NCI-H526 treated with DMSO at 0.1 percent for 48 hours (cell line): ENCODE measurements around the gene MMS19.

ENCODE experiments used
- DNase-seq: peaks from one replicate; lab custom pipeline; 2025; lab: John Stamatoyannopoulos, UW

MMS19 gene

DNA sequence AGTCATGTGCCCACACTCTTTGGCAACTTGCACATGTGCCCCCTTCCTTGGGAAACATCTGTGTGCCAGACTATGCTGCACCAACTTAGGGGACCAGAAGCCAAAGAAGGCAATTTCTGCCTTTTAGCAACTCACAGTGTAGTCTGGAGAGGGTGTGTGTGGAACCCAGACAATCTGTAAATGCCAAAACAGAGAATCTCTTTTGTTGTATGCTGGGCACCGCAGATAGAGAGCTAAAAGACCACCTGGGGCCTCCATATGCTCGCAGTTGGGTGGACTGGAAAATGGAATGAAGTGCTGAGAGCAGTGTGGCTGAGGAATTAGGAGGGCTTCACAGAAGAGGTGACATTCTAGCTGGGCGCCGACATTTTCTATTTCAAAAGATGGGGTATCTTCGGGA lies 26.9 kb upstream of the MMS19 start:
- no peak for DNase-seq

DNA sequence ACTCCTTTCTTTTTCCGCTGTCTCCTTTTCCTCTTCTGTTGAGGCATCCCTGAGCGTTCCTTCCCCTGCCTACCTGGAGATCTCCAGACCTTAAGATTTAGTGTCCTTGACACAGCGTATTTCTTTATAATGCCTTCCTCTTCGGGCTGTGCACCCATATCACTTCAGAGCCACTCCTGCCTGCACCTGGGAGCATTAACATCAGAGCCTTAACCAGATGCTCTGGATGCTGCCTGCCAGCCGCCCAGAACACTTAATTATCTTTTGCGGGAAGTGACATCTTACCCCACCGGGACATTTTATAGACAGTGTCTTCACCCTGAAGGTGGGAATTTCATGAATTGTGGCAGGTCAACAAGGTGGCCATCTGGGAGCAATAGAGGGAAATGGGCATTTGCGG lies 24.7 kb upstream of the MMS19 start:
- DNase-seq = no peak

- no peak for DNase-seq
Observed at GRCh38 chr10:97522071-97522470, 23.8 kb upstream of the MMS19 start.

DNA sequence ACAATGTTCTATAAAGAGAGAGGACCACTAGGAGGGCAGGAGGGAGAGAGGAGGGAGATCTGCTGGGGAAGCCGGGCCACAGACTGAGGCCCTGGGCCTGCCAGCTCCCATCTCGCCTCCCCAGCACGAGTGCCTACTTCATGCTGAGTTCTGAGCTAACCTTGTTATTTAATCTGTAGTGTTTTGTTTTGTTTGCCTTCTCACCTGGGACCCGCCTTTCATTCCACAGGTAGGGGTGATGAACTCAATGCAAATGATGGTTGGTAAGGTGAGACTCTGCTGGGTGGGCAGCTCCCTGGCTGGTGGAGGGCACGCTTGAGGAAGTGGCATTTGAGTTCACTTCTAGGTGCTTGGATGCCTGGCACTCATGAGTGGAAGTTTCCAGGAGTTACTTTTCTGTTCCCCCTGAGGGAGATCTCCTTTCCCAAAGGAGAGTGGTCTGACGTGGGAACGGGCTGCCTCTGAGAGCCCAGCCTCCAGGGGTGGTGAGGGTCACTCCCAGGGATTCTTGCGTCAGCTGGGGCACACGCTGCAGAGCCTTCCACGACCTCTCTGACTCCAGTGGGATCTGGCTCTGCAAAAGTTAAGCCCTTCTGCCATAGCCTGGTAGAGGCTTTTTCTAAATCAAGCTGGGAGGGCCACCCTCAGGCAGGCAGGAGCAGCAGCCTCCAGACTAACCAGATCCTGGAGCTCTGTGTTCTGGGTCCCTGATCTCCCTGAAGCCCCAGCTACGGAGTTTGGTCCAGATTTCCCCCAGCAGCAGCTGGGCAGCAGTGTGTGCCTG lies 22.9 kb upstream of the MMS19 start:
- DNase-seq = no peak

- no peak for DNase-seq
Observed at GRCh38 chr10:97520520-97520919, 22.3 kb upstream of the MMS19 start.

- no peak for DNase-seq
Observed at GRCh38 chr10:97519342-97519741, 21.1 kb upstream of the MMS19 start.

DNA sequence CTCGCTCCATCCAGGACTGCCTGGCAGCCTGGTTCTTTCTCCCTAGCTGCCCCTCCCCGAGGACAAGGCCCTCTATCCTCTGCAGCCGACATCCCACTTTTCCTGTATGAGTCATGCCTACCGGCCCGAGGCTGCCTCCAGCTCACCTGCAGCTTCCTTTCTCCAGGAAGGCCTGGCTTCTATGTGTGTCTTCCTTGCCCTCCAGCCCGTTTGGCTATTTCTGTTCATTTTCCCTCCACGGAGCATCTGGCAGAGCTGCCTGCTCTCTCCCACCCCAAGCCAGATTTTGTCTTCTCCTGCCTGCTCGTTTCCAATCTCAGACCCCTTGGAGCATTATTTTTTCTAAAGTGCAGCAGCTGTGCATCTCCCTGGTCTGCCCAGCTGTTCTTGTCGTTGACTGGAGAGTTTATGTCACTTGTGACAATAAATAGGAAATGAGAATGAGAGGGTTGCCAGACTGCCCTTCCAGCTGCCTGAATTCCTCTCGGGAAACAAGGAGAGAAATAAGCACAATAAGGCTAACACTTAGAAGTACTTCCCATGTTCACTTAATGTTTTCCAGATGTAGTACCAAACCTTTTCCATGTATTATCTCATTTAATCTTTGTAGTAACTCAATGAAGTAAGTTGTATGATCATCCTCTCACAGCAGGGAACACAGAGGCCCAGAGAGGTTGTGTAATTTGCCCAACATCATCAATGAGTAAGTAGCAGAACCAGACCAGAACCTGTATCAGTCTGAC lies 20.2 kb upstream of the MMS19 start:
- DNase-seq = no peak

GRCh38 chr10:97517778-97518300 lies 19.6 kb upstream of the MMS19 start:
- no peak for DNase-seq

GRCh38 chr10:97517096-97517750 lies 19.0 kb upstream of the MMS19 start:
- DNase-seq = no peak

DNA sequence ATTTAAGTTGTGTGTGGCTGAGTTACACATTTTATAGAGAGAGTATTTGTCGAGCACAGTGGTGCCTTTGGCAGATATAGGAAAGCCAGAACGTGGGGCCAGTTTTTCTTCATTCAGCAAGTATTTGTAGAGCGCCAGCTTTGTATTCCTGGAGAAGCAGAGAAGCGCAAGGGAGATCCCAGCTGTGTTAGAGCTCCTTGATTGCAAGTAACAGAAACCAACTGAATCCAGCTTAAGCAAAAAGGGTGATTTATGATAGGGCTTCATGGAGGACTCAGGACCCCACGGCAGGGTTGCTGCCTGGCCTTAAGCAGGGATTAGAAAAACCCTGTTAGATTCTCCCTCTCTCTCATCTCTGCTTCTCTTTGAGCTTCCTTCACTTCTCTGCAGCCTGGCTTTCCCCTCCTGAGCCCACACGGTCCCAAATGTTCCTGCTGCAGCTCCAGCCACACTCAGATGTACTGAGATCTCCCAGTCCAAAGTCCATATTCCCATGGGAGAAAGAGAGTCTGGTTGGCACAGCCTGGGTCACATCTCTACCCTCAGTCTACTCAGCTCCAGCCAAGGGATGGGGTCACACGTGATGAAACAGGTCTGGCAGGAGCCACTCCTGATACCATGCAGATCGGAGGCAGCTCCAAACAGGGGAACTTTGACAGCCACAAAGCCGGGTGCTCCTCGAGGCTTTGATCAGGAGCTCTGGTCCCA lies 17.2 kb upstream of the MMS19 start:
- DNase-seq = peak; percentile 14

DNA sequence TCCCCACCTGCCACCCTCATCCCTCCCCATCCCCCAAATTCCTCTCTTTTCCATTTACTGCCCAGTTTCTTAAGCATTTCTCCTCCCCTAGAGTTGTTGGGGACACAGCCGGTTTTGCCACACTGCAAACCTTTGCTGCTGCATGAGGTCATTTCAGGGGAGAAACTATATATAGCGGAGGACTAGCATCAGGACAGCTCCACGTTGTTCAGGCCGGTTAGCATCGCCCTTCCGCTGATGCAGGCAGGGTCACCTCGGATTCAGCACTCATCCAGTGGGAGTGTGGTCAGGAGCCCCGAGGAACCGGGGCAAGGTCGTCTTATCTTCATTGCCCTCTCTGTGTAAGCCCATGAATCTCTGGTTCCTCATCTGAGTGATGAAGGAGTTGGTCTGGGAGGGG lies 16.1 kb upstream of the MMS19 start:
- no peak for DNase-seq

- DNase-seq = no peak
Observed at GRCh38 chr10:97512993-97513392, 14.8 kb upstream of the MMS19 start.

- DNase-seq = no peak
Observed at GRCh38 chr10:97511711-97512440, 13.7 kb upstream of the MMS19 start.

- no peak for DNase-seq
Observed at GRCh38 chr10:97510686-97511085, 12.5 kb upstream of the MMS19 start.

DNA sequence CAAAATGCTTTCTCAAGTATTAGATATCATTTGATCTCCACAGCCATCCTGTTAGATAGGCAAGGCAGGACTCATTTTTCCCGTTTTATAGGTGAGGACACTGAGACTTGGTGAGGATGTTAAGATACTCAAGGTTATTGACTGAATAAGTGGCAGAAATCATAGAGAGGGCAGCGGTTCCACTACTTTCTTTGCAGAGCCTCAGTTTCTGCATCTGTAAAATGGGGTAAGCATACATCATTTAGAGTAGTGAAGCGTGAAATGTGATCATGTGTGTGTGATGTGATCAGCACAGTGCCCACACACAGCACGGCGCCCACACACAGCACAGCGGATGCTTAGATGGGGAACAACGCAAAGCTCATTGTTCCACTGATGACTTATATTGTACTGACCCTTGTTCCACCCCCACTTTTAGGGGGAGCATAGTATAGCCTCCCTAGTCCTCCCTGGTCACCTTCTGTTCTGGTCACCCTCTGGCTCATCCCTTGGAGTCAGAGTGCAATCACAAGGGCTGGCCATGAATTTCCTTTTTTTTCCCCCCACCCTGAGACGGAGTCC lies 11.0 kb upstream of the MMS19 start:
- DNase-seq = no peak

GRCh38 chr10:97508342-97508741 lies 10.1 kb upstream of the MMS19 start:
- no peak for DNase-seq

GRCh38 chr10:97506199-97506991 lies 8.2 kb upstream of the MMS19 start:
- DNase-seq = no peak

GRCh38 chr10:97505152-97505551 lies 6.9 kb upstream of the MMS19 start:
- no peak for DNase-seq

GRCh38 chr10:97503406-97503805 lies 5.2 kb upstream of the MMS19 start:
- no peak for DNase-seq

GRCh38 chr10:97502916-97503315 lies 4.7 kb upstream of the MMS19 start:
- DNase-seq = no peak

- DNase-seq = no peak
Observed at GRCh38 chr10:97500297-97500575, 2.0 kb upstream of the MMS19 start.
